SK-N-SH (cell line): Measurements from ENCODE around the gene RIMS4.

Experiments
- EZH2phosphoT487 ChIP-seq: fragments of 200-600 bp; sonication (generic); IDR thresholded peaks from 2 replicates; pipeline ENCODE4 v1.6.1; 2017; ENCODE audit warnings: low read depth, mixed run types, mild to moderate bottlenecking, antibody characterized with exemption, moderate library complexity, borderline replicate concordance
- GABPA ChIP-seq: IDR thresholded peaks from 2 replicates; pipeline ENCODE4 v1.4.0; 2012; ENCODE audit warnings: low read depth, mild to moderate bottlenecking
- MEF2A ChIP-seq: IDR thresholded peaks from 2 replicates; pipeline ENCODE4 v1.4.0; 2012; ENCODE audit warnings: low read depth, borderline replicate concordance
- NFIC ChIP-seq: IDR thresholded peaks from 2 replicates; pipeline ENCODE4 v1.4.0; 2012; ENCODE audit warnings: borderline replicate concordance
- POLR2AphosphoS5 ChIP-seq: IDR thresholded peaks from 2 replicates; pipeline ENCODE4 v1.6.1; 2012; ENCODE audit warnings: low read depth, low read length
- REST ChIP-seq: IDR thresholded peaks from 2 replicates; pipeline ENCODE4 v1.6.1; 2012; ENCODE audit warnings: mild to moderate bottlenecking, low read depth, low read length, moderate library complexity
- RFX5 ChIP-seq: IDR thresholded peaks from 2 replicates; pipeline ENCODE4 v1.6.1; 2012; ENCODE audit warnings: mild to moderate bottlenecking, improper control_type of control experiment, low read length
- TAF1 ChIP-seq: IDR thresholded peaks from 2 replicates; pipeline ENCODE4 v1.6.1; 2012; ENCODE audit warnings: low read depth, mild to moderate bottlenecking, low read length, moderate library complexity, borderline replicate concordance
- TF ChIP-seq, protein P1 (sequence below): fragments of 200-600 bp; sonication (generic); IDR thresholded peaks from 2 replicates; pipeline ENCODE4 v1.6.1; 2017; ENCODE audit warnings: antibody characterized with exemption, mild to moderate bottlenecking, moderate library complexity
- TF ChIP-seq, protein P2 (sequence below): IDR thresholded peaks from 2 replicates; pipeline ENCODE4 v1.4.0; 2012; ENCODE audit warnings: low read depth

GRCh38 chr20:44792796-44793195 lies 17.6 kb downstream of the RIMS4 start:
- TF ChIP-seq, protein P1, sequence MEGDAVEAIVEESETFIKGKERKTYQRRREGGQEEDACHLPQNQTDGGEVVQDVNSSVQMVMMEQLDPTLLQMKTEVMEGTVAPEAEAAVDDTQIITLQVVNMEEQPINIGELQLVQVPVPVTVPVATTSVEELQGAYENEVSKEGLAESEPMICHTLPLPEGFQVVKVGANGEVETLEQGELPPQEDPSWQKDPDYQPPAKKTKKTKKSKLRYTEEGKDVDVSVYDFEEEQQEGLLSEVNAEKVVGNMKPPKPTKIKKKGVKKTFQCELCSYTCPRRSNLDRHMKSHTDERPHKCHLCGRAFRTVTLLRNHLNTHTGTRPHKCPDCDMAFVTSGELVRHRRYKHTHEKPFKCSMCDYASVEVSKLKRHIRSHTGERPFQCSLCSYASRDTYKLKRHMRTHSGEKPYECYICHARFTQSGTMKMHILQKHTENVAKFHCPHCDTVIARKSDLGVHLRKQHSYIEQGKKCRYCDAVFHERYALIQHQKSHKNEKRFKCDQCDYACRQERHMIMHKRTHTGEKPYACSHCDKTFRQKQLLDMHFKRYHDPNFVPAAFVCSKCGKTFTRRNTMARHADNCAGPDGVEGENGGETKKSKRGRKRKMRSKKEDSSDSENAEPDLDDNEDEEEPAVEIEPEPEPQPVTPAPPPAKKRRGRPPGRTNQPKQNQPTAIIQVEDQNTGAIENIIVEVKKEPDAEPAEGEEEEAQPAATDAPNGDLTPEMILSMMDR, result no peak
- no peak for TF ChIP-seq POLR2AphosphoS5
- TF ChIP-seq REST, result no peak
- no peak for TF ChIP-seq EZH2phosphoT487
- no peak for TF ChIP-seq TAF1
- no peak for TF ChIP-seq MEF2A
- no peak for TF ChIP-seq GABPA
- TF ChIP-seq NFIC, result no peak
- TF ChIP-seq, protein P2, sequence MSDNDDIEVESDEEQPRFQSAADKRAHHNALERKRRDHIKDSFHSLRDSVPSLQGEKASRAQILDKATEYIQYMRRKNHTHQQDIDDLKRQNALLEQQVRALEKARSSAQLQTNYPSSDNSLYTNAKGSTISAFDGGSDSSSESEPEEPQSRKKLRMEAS, result no peak
- no peak for TF ChIP-seq RFX5
